ENCODE measurements around the gene KIAA1217. TPM values are rescaled to one million over a fixed set of nuclear protein-coding genes. Genes with fewer than 3 reads are reported as not detected.

KIAA1217 gene
- polyA plus RNA-seq, 1 of the 3 experiments (the other 2 are of a cell fraction), result 7.2 TPM

DNA sequence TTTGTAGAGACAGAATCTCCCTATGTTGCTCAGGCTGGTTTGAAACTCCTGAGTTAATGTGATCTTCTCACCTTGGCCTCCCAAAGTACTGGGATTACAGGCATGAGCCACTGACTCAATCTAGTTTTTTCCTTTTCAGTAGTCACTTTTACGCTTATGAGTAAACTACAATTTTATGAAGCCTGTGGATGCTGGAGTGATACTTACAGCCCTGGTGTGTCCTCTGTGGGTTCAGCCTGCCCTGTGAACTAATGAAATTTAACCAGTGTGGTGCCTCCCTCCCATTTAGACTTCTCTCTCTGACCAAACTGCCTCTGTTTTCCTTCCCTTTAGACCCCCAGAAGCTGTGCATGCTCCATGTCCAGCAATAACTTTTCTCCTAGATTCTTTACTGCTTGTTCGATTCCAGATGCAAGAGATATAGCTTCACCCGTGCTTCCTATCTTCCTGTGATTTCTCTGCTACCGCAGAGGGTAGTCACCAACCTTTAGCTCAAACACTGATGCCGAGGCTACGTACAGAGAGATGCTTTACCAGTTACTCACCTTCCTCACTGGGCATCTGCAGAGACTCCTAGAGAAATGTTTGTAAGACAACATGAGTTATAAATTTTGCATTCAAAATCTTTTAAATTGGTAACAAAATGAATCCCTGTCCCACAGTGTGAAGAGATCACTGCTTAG, 90.8 kb downstream of the KIAA1217 start:
- TF ChIP-seq RXRA (IDR thresholded peaks at IDR 0.05; ENCODE audit: borderline replicate concordance, low read depth), result peak; percentile 55; the same call in 1 of the 2 replicates
- peak; percentile 80 for TF ChIP-seq TEAD4 (IDR thresholded peaks at IDR 0.05; ENCODE audit: borderline replicate concordance, insufficient read depth)
- no peak for TF ChIP-seq YY1 (IDR thresholded peaks at IDR 0.05; ENCODE audit: low read depth)
- no peak for TF ChIP-seq RAD21 (IDR thresholded peaks at IDR 0.05; ENCODE audit: low read length)
- peak; percentile 92 for TF ChIP-seq FOSL2 (IDR thresholded peaks at IDR 0.05; ENCODE audit: borderline replicate concordance, low read depth)
- TF ChIP-seq FOXM1 (IDR thresholded peaks at IDR 0.05; ENCODE audit: low read depth), result peak; percentile 73; the same call in 1 of the 2 replicates
- peak; percentile 96 for TF ChIP-seq TCF12 (IDR thresholded peaks at IDR 0.05)
- TF ChIP-seq ELF1 (IDR thresholded peaks at IDR 0.05), result peak; percentile 29; the same call in 1 of the 2 replicates
- TF ChIP-seq JUND (IDR thresholded peaks at IDR 0.05), result peak; percentile 89
- no peak for TF ChIP-seq FOXJ3 (CRISPR knock-in tag; IDR thresholded peaks at IDR 0.05)
- TF ChIP-seq, protein P1, sequence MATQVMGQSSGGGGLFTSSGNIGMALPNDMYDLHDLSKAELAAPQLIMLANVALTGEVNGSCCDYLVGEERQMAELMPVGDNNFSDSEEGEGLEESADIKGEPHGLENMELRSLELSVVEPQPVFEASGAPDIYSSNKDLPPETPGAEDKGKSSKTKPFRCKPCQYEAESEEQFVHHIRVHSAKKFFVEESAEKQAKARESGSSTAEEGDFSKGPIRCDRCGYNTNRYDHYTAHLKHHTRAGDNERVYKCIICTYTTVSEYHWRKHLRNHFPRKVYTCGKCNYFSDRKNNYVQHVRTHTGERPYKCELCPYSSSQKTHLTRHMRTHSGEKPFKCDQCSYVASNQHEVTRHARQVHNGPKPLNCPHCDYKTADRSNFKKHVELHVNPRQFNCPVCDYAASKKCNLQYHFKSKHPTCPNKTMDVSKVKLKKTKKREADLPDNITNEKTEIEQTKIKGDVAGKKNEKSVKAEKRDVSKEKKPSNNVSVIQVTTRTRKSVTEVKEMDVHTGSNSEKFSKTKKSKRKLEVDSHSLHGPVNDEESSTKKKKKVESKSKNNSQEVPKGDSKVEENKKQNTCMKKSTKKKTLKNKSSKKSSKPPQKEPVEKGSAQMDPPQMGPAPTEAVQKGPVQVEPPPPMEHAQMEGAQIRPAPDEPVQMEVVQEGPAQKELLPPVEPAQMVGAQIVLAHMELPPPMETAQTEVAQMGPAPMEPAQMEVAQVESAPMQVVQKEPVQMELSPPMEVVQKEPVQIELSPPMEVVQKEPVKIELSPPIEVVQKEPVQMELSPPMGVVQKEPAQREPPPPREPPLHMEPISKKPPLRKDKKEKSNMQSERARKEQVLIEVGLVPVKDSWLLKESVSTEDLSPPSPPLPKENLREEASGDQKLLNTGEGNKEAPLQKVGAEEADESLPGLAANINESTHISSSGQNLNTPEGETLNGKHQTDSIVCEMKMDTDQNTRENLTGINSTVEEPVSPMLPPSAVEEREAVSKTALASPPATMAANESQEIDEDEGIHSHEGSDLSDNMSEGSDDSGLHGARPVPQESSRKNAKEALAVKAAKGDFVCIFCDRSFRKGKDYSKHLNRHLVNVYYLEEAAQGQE (IDR thresholded peaks at IDR 0.05; ENCODE audit: low read depth, low read length), result peak; percentile 14; the same call in 1 of the 2 replicates
- no peak for TF ChIP-seq EZH2phosphoT487 (IDR thresholded peaks at IDR 0.05; ENCODE audit: borderline replicate concordance, low read depth)
- no peak for TF ChIP-seq GATA2 (CRISPR knock-in tag; IDR thresholded peaks at IDR 0.05)
- peak; percentile 25; the same call in 1 of the 2 replicates for TF ChIP-seq MEF2A (IDR thresholded peaks at IDR 0.05; ENCODE audit: borderline replicate concordance, low read depth)
- TF ChIP-seq, protein P2, sequence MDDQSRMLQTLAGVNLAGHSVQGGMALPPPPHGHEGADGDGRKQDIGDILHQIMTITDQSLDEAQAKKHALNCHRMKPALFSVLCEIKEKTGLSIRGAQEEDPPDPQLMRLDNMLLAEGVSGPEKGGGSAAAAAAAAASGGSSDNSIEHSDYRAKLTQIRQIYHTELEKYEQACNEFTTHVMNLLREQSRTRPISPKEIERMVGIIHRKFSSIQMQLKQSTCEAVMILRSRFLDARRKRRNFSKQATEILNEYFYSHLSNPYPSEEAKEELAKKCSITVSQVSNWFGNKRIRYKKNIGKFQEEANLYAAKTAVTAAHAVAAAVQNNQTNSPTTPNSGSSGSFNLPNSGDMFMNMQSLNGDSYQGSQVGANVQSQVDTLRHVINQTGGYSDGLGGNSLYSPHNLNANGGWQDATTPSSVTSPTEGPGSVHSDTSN (IDR thresholded peaks at IDR 0.05), result peak; percentile 88
- TF ChIP-seq, protein P3, sequence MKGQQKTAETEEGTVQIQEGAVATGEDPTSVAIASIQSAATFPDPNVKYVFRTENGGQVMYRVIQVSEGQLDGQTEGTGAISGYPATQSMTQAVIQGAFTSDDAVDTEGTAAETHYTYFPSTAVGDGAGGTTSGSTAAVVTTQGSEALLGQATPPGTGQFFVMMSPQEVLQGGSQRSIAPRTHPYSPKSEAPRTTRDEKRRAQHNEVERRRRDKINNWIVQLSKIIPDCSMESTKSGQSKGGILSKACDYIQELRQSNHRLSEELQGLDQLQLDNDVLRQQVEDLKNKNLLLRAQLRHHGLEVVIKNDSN (IDR thresholded peaks at IDR 0.05; ENCODE audit: borderline replicate concordance, low read depth), result no peak
- TF ChIP-seq POLR2AphosphoS5 (IDR thresholded peaks at IDR 0.05; ENCODE audit: low read depth, low read length), result peak; percentile 51; the same call in 1 of the 2 replicates
- TF ChIP-seq CHD2 (IDR thresholded peaks at IDR 0.05; ENCODE audit: low read length, partially characterized antibody), result no peak
- peak in 1 of 2 experiments; percentile 93; a peak in 2 of 4 replicates for TF ChIP-seq EP300 (IDR thresholded peaks at IDR 0.05; ENCODE audit: borderline replicate concordance in 1 of 2, low read depth in 1 of 2, low read length in 1 of 2)
- TF ChIP-seq, protein P4, sequence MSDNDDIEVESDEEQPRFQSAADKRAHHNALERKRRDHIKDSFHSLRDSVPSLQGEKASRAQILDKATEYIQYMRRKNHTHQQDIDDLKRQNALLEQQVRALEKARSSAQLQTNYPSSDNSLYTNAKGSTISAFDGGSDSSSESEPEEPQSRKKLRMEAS (IDR thresholded peaks at IDR 0.05; ENCODE audit: low read depth), result peak; percentile 58
- TF ChIP-seq NFIC (IDR thresholded peaks at IDR 0.05; ENCODE audit: borderline replicate concordance), result peak; percentile 71; the same call in 1 of the 2 replicates
- Histone ChIP-seq H3K79me2 (ENCODE audit: insufficient read depth) (no peaks in the 10 kb centered on the region), H4K20me1 (ENCODE audit: insufficient read depth) (no peaks in the 10 kb centered on the region), H3K36me3 (replicated peaks in 1 of 2; ENCODE audit: control insufficient read depth in 1 of 2, insufficient read depth in 2 of 2, low read length in 1 of 2) (no peaks in the 10 kb centered on the region), H3K9me2 (no peaks in the 10 kb centered on the region), H3K27ac (ENCODE audit: low read depth in 2 of 2, low read length in 1 of 2) (peak overlapping the region; percentile 35 to 78; a peak in 3 of 4 replicates), H2AFZ (ENCODE audit: low read depth) (peak overlapping the region; percentile 5; the same call in 1 of the 2 replicates), H3K4me1 (ENCODE audit: control insufficient read depth in 1 of 2, insufficient read depth in 2 of 2, low read depth in 1 of 2, low read length in 1 of 2) (no peaks in the 10 kb centered on the region), H3K27me3 (ENCODE audit: insufficient read depth) (no peaks in the 10 kb centered on the region), H3K4me3 (ENCODE audit: low read depth in 2 of 2, low read length in 1 of 2) (peak overlapping the region in 1 of 2 experiments; percentile 5; a peak in 1 of 4 replicates), H3K9me3 (no peaks in the 10 kb centered on the region), H3K9ac (peak overlapping the region; percentile 54), H3K4me2 (peak overlapping the region; percentile 57), H3F3A (replicated peaks; ENCODE audit: insufficient read depth) (peaks cover 5% of the 10 kb centered on the region)
- WGBS (ENCODE audit: low lambda C conversion rate), result 8% methylated on average over 6 of the region's 6 CpGs
- CTCF ChIA-PET, result no interaction called here
- POLR2A ChIA-PET, result no interaction called here
- DNase-seq, result no peak
